Transverse colon (tissue), 4 donors: ENCODE measurements around the gene PAK6. TPM values are rescaled to one million over a fixed set of nuclear protein-coding genes. Genes with fewer than 3 reads are reported as not detected.

ENCODE experiments used
- DNase-seq: peaks from one replicate; pipeline ENCODE4 v3.0.0-alpha.2; 2019
- H3K27ac ChIP-seq, 4 donors: fragments of 200-600 bp; sonication (generic); 2 replicates each; pipeline ENCODE4 v1.5.1; 2016 to 2018; ENCODE audit warnings: inconsistent platforms in 4 of 4
- H3K27me3 ChIP-seq: fragments of 200-600 bp; sonication (generic); 2 replicates; pipeline ENCODE4 v1.5.1; 2017; ENCODE audit warnings: inconsistent platforms
- H3K36me3 ChIP-seq, 4 donors: fragments of 200-600 bp; sonication (generic); 2 replicates each; pipeline ENCODE4 v1.5.1; 2017 to 2019; ENCODE audit warnings: inconsistent platforms in 4 of 4
- H3K4me1 ChIP-seq, 4 donors: fragments of 200-600 bp; sonication (generic); 2 replicates each; pipeline ENCODE4 v1.5.1; 2017 to 2020; ENCODE audit warnings: inconsistent platforms in 4 of 4
- H3K4me3 ChIP-seq, 4 donors: fragments of 200-600 bp; sonication (generic); 1 replicate in 1 of 4; 2 replicates in 3 of 4; pipeline versions ENCODE4 v1.5.1 to v1.6.1; 2017 to 2019; ENCODE audit warnings: inconsistent platforms in 4 of 4
- H3K9me3 ChIP-seq, 2 donors: fragments of 200-600 bp; sonication (generic); 2 replicates each; pipeline ENCODE4 v1.5.1; 2017 to 2019; ENCODE audit warnings: inconsistent platforms in 2 of 2
- CTCF ChIP-seq, 5 experiments: fragments of 200-600 bp in 3 of 5; fragments of 450-650 bp in 2 of 5; sonication (generic) in 3 of 5; IDR thresholded peaks; 1 replicate in 2 of 5; 2 replicates in 3 of 5; pipeline ENCODE4 v1.5.1; 2016 to 2017; ENCODE audit warnings: antibody characterized with exemption in 5 of 5, inconsistent platforms in 3 of 5, mild to moderate bottlenecking in 2 of 5, moderate library complexity in 1 of 5
- EP300 ChIP-seq: sonication (generic); formaldehyde crosslinking; IDR thresholded peaks from one replicate; pipeline ENCODE4 v1.6.1; 2017; ENCODE audit warnings: antibody characterized with exemption, low read depth
- POLR2A ChIP-seq: fragments of 450-650 bp; IDR thresholded peaks from one replicate; pipeline ENCODE4 v1.6.1; 2016; ENCODE audit warnings: antibody characterized with exemption, mild to moderate bottlenecking, moderate library complexity
- POLR2AphosphoS5 ChIP-seq, 3 donors: sonication (generic); formaldehyde crosslinking; IDR thresholded peaks; one replicate each; pipeline ENCODE4 v1.6.1; 2016; ENCODE audit warnings: antibody characterized with exemption in 3 of 3
- WGBS, 2 donors: methylation state at CpG; one replicate each; pipeline ENCODE4 v1.1.5; 2018; ENCODE audit warnings: low coverage in 1 of 2; 5-methylcytosine and 5-hydroxymethylcytosine counted together
- in situ Hi-C, 4 donors: fragments of 200-750 bp; cut with MboI; loops; one replicate each; pipeline versions ENCODE4 v1.15.0 to v1.15.1; 2017; ENCODE audit warnings: low sequenced_read_pairs in 3 of 4, low pct_ligation_motif_present in 1 of 4, low pct_unique_long_range_greater_than_20kb in 1 of 4
- intact Hi-C: fragments of 100-400 bp; cut with DNase I; formaldehyde crosslinking; loops from one replicate; pipeline ENCODE4 v1.15.1; 2023; ENCODE audit warnings: low total_unique reads
- total RNA-seq, 4 donors: library from RNA; depleted of rRNA; stranded (reverse); fragments of >200 nt; gene quantifications; one replicate each; pipeline ENCODE4 v1.1.0, GENCODE V29; 2016

The PAK6 gene
- total RNA-seq, 4 donors from 2014 or later = 3.0 to 7.5 (median 4.5) TPM

GRCh38 chr15:40270246-40270995, 31.6 kb downstream of the PAK6 start:
- Histone ChIP-seq H3K4me1 (peaks cover 0 to 5% (median 2%) of the 10 kb centered on the region in 4 donors), H3K36me3 (no peaks in the 10 kb centered on the region), H3K4me3 (no peak overlapping the region), H3K27ac (no peak overlapping the region), H3K9me3 (no peaks in the 10 kb centered on the region), H3K27me3 (no peaks in the 10 kb centered on the region)
- intact Hi-C loops (no loop called here), in situ Hi-C loops (loop anchor here (5.0 to 25.0 kb wide), 4 partner anchors 48 to 233 kb away; partner anchors contain the start of gene SRP14 (in 1 of the 4))
- DNase-seq = no peak
- 53 to 76% methylated on average over 2 to 11 of the region's 11 CpGs for WGBS, 2 donors
- TF ChIP-seq CTCF (IDR thresholded peaks at IDR 0.05) (no peak), POLR2A (no peak), POLR2AphosphoS5 (IDR thresholded peaks at IDR 0.05) (no peak), EP300 (no peak)

- peaks cover 0 to 3% (median 0%) of the 10 kb centered on the region in 4 donors for H3K4me1 ChIP-seq
- H3K36me3 ChIP-seq = no peaks in the 10 kb centered on the region
- WGBS, 2 donors = 90% methylated on average over 21 of the region's 25 CpGs; no CpG with 5 or more reads in 1 of the 2 donors
- no peak overlapping the region for H3K4me3 ChIP-seq
- H3K27ac ChIP-seq = no peak overlapping the region
- no peaks in the 10 kb centered on the region for H3K9me3 ChIP-seq
- no peak for DNase-seq
- no peak for TF ChIP-seq POLR2AphosphoS5 (IDR thresholded peaks at IDR 0.05)
- TF ChIP-seq CTCF (IDR thresholded peaks at IDR 0.05) = no peak
- no peak for TF ChIP-seq POLR2A
- no peak for TF ChIP-seq EP300
- intact Hi-C loops = no loop called here
- H3K27me3 ChIP-seq = no peaks in the 10 kb centered on the region
- in situ Hi-C loops = loop anchor here (5.0 to 25.0 kb wide), 4 partner anchors 50 to 235 kb away; partner anchors contain the start of gene SRP14 (in 1 of the 4)
These were observed 33.0 kb downstream of the PAK6 start for GRCh38 chr15:40271685-40272484.

- no peak for DNase-seq
- no peak overlapping the region for H3K4me3 ChIP-seq
- WGBS, 2 donors = 81% methylated on average over 15 of the region's 20 CpGs; no CpG with 5 or more reads in 1 of the 2 donors
- intact Hi-C loops (no loop called here), in situ Hi-C loops (loop anchor here (5.0 to 25.0 kb wide), 4 partner anchors 50 to 235 kb away; partner anchors contain the start of gene SRP14 (in 1 of the 4))
- H3K9me3 ChIP-seq = no peaks in the 10 kb centered on the region
- no peaks in the 10 kb centered on the region for H3K36me3 ChIP-seq
- TF ChIP-seq CTCF (IDR thresholded peaks at IDR 0.05) = peak in 2 of 5 experiments; percentile 18 to 19
- no peak for TF ChIP-seq POLR2A
- no peak overlapping the region for H3K27ac ChIP-seq
- no peaks in the 10 kb centered on the region for H3K4me1 ChIP-seq
- peaks cover 2% of the 10 kb centered on the region for H3K27me3 ChIP-seq
These were observed 33.7 kb downstream of the PAK6 start for GRCh38 chr15:40272485-40273056.

- in situ Hi-C loops = loop anchor here (5.0 to 25.0 kb wide), 4 partner anchors 51 to 236 kb away; partner anchors contain the start of gene SRP14 (in 1 of the 4)
- no peak overlapping the region for H3K4me3 ChIP-seq
- no peaks in the 10 kb centered on the region for H3K36me3 ChIP-seq
- TF ChIP-seq EP300 (no peak), CTCF (IDR thresholded peaks at IDR 0.05) (no peak), POLR2A (no peak), POLR2AphosphoS5 (IDR thresholded peaks at IDR 0.05) (no peak)
- H3K27me3 ChIP-seq = peaks cover 7% of the 10 kb centered on the region
- no peaks in the 10 kb centered on the region for H3K4me1 ChIP-seq
- intact Hi-C loops = no loop called here
- no peaks in the 10 kb centered on the region for H3K9me3 ChIP-seq
- no peak for DNase-seq
- no peak overlapping the region for H3K27ac ChIP-seq
- 90% methylated on average over 9 of the region's 9 CpGs; no CpG with 5 or more reads in 1 of the 2 donors for WGBS, 2 donors
These were observed 34.6 kb downstream of the PAK6 start for GRCh38 chr15:40273428-40273827.
